Limb (tissue), 2 donors: ENCODE data around the gene FOXI3.
"Not testable (repeated sequence)": the region's sequence is repeated elsewhere in the genome, so short reads cannot be mapped to it uniquely, and the experiment has no call there.

Source experiments
- DNase-seq, 2 donors: peaks; one replicate each; pipeline ENCODE4 v3.0.0-alpha.2; 2016; ENCODE audit errors: extremely low spot score in 2 of 2

Gene FOXI3

DNA sequence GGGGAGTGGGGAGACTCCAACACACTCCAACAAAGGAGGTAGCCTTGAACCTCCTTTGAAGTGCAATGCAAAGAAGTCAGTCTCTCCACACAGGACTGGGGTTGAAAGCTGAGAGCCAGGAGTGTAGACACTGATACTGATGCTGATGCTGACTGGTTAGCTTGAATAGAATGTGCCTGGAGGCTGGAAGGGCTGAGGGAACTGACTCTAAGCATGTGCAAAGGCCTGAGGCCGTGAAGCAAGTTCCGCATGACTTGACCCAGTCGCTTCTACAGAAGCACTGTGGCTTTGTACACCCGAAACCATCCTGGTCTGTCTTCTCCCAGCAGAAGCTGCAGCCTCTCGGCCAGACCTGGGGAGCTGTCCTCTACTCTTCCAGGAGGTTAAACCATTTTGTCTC, 10.4 kb downstream of the FOXI3 start:
- no peak for DNase-seq

DNA sequence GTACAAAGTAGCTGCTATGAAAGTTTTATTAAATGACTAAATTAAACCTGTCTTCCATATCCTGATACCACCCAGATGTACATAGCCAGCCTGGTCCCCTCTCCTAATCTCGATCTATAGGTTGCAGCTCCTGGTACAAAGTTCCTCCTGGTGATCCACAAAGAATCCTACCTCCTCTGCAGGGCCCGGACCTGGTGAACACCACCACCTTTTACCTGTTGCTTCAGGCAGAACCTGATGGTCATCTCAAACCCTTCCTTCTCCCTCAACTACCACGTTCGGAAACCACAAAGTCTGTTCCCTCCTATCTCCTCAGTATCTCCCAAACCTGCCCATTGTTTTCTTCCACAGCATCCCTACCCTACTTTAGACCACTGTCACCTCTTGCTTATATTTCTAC, 15.5 kb downstream of the FOXI3 start:
- no peak for DNase-seq

DNA sequence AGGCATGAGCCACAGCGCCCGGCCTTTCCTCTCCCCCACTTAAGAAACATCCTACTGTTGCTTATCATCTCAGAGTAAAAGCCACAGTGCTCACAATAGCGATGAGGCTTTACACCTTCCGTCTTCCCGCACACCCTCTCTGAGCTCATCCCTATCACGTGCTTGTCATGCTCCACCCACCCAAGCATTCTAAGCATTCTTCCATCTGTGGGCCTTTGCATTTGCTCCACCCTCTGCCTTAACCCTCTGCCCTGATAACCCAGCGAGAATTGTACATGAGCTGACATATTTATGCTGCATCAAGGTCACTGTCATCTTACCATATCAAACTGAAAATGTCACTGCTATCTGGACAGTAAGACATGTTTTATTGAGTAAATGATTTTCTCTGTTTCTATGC, 22.6 kb downstream of the FOXI3 start:
- DNase-seq, result no peak

DNA sequence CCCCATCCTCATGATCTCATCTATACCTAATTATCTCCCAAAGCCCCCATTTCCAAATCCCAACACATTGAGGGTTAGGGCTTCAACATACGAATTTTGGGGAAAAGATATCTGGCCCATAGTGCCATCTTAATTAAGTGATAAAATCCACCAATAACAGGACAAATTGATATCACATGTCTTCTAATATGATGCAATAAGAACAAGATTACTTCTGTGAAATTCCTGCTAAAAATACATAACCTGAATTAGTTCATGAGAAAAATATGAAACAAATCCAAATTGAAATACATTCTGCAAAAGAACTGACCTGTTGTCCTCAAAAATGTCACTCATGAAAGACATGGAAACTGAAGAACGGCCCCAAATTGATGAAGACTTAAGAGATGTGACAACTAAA, 28.8 kb downstream of the FOXI3 start:
- no peak for DNase-seq

DNA sequence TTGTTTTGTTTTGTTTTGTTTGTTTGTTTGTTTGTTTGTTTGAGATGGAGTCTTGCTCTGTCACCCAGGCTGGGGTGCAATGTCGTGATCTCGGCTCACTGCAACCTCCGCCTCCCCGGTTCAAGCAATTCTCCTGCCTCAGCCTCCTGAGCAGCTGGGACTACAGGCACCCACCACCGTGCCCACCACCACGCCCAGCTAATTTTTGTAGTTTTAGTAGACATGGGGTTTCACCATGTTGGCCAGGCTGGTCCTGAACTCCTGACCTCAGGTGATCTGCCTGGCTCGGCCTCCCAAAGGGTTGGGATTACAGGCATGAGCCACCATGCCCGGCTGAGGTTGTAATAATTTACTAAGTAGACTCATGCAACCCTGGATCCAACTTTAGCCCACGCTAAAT, 33.4 kb downstream of the FOXI3 start:
- DNase-seq, result not testable (repeated sequence)

DNA sequence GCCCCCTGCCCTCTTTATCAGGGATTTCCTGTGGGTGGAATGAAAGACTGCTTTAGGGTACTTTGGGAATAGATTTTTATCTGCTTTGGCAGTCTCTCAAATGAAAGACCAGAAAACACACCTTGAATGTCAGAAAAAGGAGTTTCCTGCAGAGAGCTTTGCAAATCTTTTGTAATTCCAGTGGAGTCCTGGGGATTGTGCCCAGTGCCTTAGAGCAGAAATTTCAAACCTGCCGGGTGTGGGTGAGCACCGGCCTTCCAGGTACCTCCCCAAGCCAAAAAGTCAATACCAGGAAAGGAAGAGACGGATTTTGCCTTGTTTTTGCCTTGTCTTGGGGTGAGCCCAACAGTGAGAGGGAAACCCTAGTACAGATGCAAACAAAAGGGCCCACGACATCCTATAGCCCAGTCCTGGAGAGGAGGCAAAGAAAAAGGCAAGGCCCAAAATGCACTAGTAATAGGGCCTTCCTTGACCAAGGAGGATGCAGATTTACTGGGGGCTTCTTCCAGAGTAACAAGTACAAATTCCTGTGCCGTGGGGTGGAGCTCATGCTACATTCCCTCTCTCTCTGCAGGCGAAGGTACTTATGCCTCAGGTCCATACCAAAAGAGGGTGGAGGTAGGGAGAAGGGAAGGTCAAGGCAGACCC, 36.4 kb downstream of the FOXI3 start:
- DNase-seq, result no peak

DNA sequence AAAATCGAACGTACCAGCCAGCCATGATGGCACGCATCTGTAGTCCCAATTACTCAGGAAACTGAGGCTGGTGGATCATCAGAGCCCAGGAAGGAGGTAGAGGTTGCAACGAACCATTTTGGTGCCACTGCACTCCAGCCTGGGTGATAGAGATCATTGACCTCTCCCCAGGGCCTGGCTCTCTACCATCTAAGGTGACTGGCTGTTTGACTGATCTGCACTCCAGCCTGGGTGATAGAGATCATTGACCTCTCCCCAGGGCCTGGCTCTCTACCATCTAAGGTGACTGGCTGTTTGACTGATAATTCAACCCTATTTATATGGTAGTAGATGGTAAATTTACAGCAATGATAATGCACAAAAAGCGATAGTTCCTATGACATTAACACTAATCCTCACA, 43.6 kb downstream of the FOXI3 start:
- DNase-seq, result not testable (repeated sequence)

DNA sequence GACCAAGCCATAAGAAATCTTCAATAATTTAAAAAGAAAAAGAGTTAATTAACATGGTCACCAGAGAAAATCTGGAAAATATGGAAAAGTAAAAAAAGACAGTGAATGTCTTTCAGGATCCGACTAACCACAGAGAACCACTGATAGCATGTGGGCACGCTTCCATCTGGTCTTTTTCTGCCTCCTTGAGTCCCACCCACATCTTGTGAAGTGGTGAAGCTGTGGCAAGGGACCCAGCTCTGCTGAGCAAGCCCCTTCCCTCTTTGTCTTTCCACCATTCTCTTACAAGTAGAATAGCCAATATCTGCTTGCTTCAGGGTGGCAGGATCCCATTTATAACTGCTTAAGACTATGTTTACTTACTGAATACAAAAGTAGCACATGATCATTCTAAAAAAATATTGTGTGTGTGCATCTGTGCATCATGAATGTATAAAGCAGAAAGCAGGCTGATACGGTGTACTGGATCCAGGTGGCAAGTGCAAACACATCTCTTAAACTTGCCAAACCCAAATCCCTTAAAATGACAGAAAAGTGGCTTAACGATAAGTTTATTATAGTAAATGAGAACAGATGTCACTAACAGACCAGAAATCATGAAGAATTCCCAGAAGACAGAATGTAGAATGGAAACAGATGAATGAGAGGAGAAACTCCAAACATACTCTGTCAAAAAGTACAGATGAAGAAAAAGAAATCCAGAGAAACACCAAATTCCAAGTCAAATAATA, 52.3 kb downstream of the FOXI3 start:
- DNase-seq, result no peak

DNA sequence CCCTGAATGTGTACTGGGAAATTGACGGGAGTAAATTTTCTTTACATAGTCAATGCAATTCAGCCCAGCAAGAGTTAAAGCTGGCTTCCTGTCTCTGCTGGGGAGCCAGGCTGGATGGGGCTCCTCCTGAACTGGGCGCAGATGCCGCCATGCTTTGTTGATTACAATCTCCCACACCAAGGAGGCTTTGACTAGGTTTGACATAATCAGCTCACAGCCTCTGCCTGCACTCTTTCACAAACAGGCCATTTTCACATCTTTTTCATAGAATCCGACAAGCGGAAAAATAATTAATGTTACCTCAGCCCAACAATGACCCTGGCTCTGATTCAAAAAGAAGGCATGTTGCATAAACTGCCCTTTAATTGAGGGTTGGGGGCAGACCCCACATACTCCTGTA, 54.3 kb downstream of the FOXI3 start:
- no peak for DNase-seq
